GM23248 (cell line): Measurements from ENCODE around the gene OCSTAMP.

Experiments used
- EZH2 ChIP-seq: fragments of 200-600 bp; sonication (generic); IDR thresholded peaks from 2 replicates; pipeline ENCODE4 v1.6.1; 2018; ENCODE audit warnings: antibody characterized with exemption, mild to moderate bottlenecking; ENCODE audit not compliant: insufficient read depth, poor library complexity, severe bottlenecking
- EZH2phosphoT487 ChIP-seq: fragments of 200-600 bp; sonication (generic); IDR thresholded peaks from 2 replicates; pipeline ENCODE4 v1.6.1; 2018; ENCODE audit warnings: antibody characterized with exemption, moderate library complexity, mild to moderate bottlenecking, low read depth; ENCODE audit not compliant: insufficient read depth

- TF ChIP-seq EZH2phosphoT487 = no peak
- TF ChIP-seq EZH2 = no peak
These were observed 2.3 kb upstream of the OCSTAMP start for GRCh38 chr20:46552460-46553420.
